Measurements from ENCODE around the gene MMP7. TPM values are rescaled to one million over a fixed set of nuclear protein-coding genes. Genes with fewer than 3 reads are reported as not detected.

The MMP7 gene
- total and polyA plus RNA-seq, 2 of the 4 experiments (the other 2 are of a cell fraction): not detected

DNA sequence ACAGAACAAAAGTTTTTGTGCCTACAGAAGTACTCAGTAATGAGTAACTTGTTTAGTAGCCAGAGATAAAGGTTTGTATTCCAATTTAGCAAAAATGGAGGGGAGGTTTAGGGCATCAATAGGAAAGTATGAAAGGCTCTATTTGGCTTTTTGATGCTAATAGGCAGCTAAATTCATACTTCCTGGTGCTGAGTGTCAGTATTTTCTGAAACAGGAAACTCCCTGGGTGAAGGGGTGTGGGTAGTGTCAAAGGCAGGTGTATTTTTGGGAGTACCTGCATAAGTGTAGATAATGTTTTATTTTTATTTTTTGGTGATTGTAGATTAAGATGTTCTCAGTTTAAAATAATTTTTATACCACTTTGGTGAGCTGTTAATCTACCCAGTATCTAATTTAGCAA lies 29.3 kb upstream of the MMP7 start:
- intact Hi-C loops (cut with micrococcal nuclease): no loop called here
- TF ChIP-seq BHLHE40 (IDR thresholded peaks at IDR 0.05; ENCODE audit: low read depth, low read length) (no peak), RAD21 (IDR thresholded peaks at IDR 0.05; ENCODE audit: low read length) (no peak), CEBPB (IDR thresholded peaks at IDR 0.05; ENCODE audit: low read depth, low read length) (no peak), FOS (IDR thresholded peaks at IDR 0.05; ENCODE audit: low read depth, low read length) (no peak), MAFK (IDR thresholded peaks at IDR 0.05; ENCODE audit: low read depth, low read length) (no peak), RCOR1 (IDR thresholded peaks at IDR 0.05; ENCODE audit: insufficient replicate concordance, low read length) (no peak), SMC3 (IDR thresholded peaks at IDR 0.05; ENCODE audit: low read depth, low read length) (no peak), CHD1 (IDR thresholded peaks at IDR 0.05; ENCODE audit: low read depth, low read length) (no peak), NFE2L2 (IDR thresholded peaks at IDR 0.05; ENCODE audit: low read depth, low read length) (no peak), MAZ (IDR thresholded peaks at IDR 0.05; ENCODE audit: borderline replicate concordance, low read depth, low read length) (no peak), POLR2A (IDR thresholded peaks at IDR 0.05; ENCODE audit: low read depth, low read length) (no peak), RFX5 (IDR thresholded peaks at IDR 0.05; ENCODE audit: low read depth, low read length) (no peak), MXI1 (IDR thresholded peaks at IDR 0.05; ENCODE audit: borderline replicate concordance, low read depth, low read length) (no peak)
- TF ChIP-seq, protein P1, sequence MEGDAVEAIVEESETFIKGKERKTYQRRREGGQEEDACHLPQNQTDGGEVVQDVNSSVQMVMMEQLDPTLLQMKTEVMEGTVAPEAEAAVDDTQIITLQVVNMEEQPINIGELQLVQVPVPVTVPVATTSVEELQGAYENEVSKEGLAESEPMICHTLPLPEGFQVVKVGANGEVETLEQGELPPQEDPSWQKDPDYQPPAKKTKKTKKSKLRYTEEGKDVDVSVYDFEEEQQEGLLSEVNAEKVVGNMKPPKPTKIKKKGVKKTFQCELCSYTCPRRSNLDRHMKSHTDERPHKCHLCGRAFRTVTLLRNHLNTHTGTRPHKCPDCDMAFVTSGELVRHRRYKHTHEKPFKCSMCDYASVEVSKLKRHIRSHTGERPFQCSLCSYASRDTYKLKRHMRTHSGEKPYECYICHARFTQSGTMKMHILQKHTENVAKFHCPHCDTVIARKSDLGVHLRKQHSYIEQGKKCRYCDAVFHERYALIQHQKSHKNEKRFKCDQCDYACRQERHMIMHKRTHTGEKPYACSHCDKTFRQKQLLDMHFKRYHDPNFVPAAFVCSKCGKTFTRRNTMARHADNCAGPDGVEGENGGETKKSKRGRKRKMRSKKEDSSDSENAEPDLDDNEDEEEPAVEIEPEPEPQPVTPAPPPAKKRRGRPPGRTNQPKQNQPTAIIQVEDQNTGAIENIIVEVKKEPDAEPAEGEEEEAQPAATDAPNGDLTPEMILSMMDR (conservative IDR thresholded peaks at IDR 0.05; ENCODE audit: low read depth, low read length): no peak
- TF ChIP-seq, protein P2, sequence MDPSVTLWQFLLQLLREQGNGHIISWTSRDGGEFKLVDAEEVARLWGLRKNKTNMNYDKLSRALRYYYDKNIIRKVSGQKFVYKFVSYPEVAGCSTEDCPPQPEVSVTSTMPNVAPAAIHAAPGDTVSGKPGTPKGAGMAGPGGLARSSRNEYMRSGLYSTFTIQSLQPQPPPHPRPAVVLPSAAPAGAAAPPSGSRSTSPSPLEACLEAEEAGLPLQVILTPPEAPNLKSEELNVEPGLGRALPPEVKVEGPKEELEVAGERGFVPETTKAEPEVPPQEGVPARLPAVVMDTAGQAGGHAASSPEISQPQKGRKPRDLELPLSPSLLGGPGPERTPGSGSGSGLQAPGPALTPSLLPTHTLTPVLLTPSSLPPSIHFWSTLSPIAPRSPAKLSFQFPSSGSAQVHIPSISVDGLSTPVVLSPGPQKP (IDR thresholded peaks at IDR 0.05; ENCODE audit: borderline replicate concordance, low read depth, low read length): no peak
- TF ChIP-seq, protein P3, sequence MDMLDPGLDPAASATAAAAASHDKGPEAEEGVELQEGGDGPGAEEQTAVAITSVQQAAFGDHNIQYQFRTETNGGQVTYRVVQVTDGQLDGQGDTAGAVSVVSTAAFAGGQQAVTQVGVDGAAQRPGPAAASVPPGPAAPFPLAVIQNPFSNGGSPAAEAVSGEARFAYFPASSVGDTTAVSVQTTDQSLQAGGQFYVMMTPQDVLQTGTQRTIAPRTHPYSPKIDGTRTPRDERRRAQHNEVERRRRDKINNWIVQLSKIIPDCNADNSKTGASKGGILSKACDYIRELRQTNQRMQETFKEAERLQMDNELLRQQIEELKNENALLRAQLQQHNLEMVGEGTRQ (IDR thresholded peaks at IDR 0.05; ENCODE audit: low read depth, low read length): no peak
- ATAC-seq (ENCODE audit: low read depth) (no peak), DNase-seq (no peak)
- no peak overlapping the region for H2AK9ac ChIP-seq (replicated peaks; ENCODE audit: low read depth, low read length, poor library complexity)
- H4K20me1 ChIP-seq (ENCODE audit: insufficient read depth, low read length): no peaks in the 10 kb centered on the region
- no peak overlapping the region for H3K4me2 ChIP-seq (ENCODE audit: low read depth, low read length)
- H2BK20ac ChIP-seq (ENCODE audit: low read depth, low read length): no peak overlapping the region
- in situ Hi-C loops (cut with MboI; ENCODE audit: low sequenced_read_pairs): no loop called here
- H3K36me3 ChIP-seq (ENCODE audit: control insufficient read depth, insufficient read depth, low read length): no peaks in the 10 kb centered on the region
- peaks cover 3% of the 10 kb centered on the region; the same call in 1 of the 2 replicates for H3K9me1 ChIP-seq (ENCODE audit: insufficient read depth, low read length)
- H3K4me1 ChIP-seq (ENCODE audit: control insufficient read depth, insufficient read depth, low read length): no peaks in the 10 kb centered on the region
- no peak overlapping the region for H2AK5ac ChIP-seq (ENCODE audit: low read depth, low read length)
- H3K23ac ChIP-seq (ENCODE audit: low read depth, low read length): no peak overlapping the region
- no peak overlapping the region for H2BK5ac ChIP-seq (ENCODE audit: low read depth, low read length, poor library complexity, severe bottlenecking)
- no peak overlapping the region for H4K5ac ChIP-seq (ENCODE audit: low read depth, low read length)
- peaks cover 6% of the 10 kb centered on the region for H3K27me3 ChIP-seq (ENCODE audit: control insufficient read depth, insufficient read depth, low read length)
- H2AFZ ChIP-seq (replicated peaks; ENCODE audit: low read length, poor library complexity): no peak overlapping the region
- no peak overlapping the region for H3K9ac ChIP-seq (ENCODE audit: low read depth, low read length)
- BruUV-seq (replicated peaks): no TSS peak
- H4K91ac ChIP-seq (ENCODE audit: insufficient read depth, low read depth, low read length): no peak overlapping the region
- H3K18ac ChIP-seq (ENCODE audit: low read depth, low read length): no peak overlapping the region
- no peak overlapping the region for H3K4me3 ChIP-seq (ENCODE audit: insufficient read depth, low read depth, low read length)
- no peak overlapping the region for H2BK15ac ChIP-seq (ENCODE audit: low read depth, low read length)
- H3K4ac ChIP-seq (ENCODE audit: low read depth, low read length): no peak overlapping the region
- H3K14ac ChIP-seq (replicated peaks; ENCODE audit: low read depth, low read length): no peak overlapping the region
- H2BK120ac ChIP-seq (ENCODE audit: low read depth, low read length): no peak overlapping the region
- dilution Hi-C loops (cut with HindIII; ENCODE audit: low sequenced_read_pairs, unreplicated experiment): no loop called here
- POLR2A ChIA-PET (ENCODE audit: unreplicated experiment): no interaction called here
- H4K8ac ChIP-seq (ENCODE audit: low read depth in 2 of 2, low read length in 2 of 2): no peak overlapping the region
- H3K9me3 ChIP-seq (ENCODE audit: control insufficient read depth, insufficient read depth, low read length): no peaks in the 10 kb centered on the region
- H3K79me1 ChIP-seq (ENCODE audit: low read depth in 1 of 2, low read length in 2 of 2): no peaks in the 10 kb centered on the region
- no peak overlapping the region for H3K27ac ChIP-seq (ENCODE audit: insufficient read depth, low read length)
- H3K56ac ChIP-seq (ENCODE audit: extremely low read depth, insufficient read depth, low read length): no peak overlapping the region
- CTCF ChIA-PET: no interaction called here
